Loucy (cell line): Measurements from ENCODE around the gene PPP3CA.

ENCODE experiments used
- EZH2phosphoT487 ChIP-seq: fragments of 200-600 bp; IDR thresholded peaks from 2 replicates; pipeline ENCODE4 v1.6.1; 2018; ENCODE audit warnings: antibody characterized with exemption, mild to moderate bottlenecking, moderate library complexity, borderline replicate concordance
- TF ChIP-seq, protein P1 (sequence below): fragments of 200-600 bp; sonication (generic); conservative IDR thresholded peaks from 2 replicates; pipeline ENCODE4 v1.5.1; 2014; ENCODE audit warnings: mild to moderate bottlenecking, antibody characterized with exemption, low read length

- TF ChIP-seq, protein P1, sequence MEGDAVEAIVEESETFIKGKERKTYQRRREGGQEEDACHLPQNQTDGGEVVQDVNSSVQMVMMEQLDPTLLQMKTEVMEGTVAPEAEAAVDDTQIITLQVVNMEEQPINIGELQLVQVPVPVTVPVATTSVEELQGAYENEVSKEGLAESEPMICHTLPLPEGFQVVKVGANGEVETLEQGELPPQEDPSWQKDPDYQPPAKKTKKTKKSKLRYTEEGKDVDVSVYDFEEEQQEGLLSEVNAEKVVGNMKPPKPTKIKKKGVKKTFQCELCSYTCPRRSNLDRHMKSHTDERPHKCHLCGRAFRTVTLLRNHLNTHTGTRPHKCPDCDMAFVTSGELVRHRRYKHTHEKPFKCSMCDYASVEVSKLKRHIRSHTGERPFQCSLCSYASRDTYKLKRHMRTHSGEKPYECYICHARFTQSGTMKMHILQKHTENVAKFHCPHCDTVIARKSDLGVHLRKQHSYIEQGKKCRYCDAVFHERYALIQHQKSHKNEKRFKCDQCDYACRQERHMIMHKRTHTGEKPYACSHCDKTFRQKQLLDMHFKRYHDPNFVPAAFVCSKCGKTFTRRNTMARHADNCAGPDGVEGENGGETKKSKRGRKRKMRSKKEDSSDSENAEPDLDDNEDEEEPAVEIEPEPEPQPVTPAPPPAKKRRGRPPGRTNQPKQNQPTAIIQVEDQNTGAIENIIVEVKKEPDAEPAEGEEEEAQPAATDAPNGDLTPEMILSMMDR = no peak
- no peak for TF ChIP-seq EZH2phosphoT487
These were observed 328.0 kb downstream of the PPP3CA start for GRCh38 chr4:101019313-101019712.
